ENCODE results near the gene CD276. TPM values are rescaled to one million over a fixed set of nuclear protein-coding genes. Genes with fewer than 3 reads are reported as not detected.
A peak's percentile ranks its signal among the peaks of the same experiment; 100 is the strongest.
"Not testable (repeated sequence)": the region's sequence is repeated elsewhere in the genome, so short reads cannot be mapped to it uniquely, and the experiment has no call there.

Gene CD276
- total RNA-seq, 1 donor from 2014 or later: 202 TPM

DNA sequence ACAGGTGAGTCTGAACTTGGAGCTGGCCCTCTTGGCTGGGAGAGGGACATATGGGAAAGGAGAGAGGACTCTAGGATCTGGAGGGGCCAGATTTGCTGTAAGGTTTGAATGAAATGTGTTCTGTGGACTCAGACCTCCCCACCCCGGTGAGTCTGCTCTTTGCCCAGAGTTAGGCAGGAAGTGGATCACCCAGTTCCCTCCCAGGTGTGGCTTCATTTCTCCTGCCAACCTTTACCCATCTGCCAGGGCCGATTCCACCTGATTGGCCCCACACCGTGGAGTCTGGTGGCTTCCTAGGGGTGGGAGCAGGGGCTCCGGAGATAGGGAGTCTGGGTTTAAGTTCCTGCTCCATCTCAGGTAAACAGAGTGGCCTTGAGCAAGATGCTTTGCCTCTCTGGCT, 25.5 kb downstream of the CD276 start:
- DNase-seq (ENCODE audit: low read depth): no peak

DNA sequence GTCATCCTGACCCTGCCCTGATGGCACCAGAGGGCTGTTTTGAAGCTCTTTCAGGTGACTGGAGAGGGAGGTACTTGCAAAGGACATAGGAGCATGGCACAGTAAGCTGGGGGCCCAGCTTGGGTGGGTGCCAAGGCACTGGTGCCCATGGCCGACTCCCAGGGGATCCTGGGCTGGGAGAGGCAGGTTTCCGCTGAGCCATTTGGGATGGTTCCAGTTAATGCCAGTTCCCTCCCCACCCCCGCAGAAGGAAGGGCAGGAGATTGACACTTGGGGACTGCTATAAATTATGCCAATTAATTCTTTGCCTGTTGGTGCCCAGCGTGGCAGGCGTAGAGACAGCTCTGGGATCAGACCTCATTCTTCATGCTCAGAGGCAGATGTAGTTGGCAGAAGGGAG, 26.1 kb downstream of the CD276 start:
- no peak for DNase-seq (ENCODE audit: low read depth)

GRCh38 chr15:73711526-73711925, 27.3 kb downstream of the CD276 start:
- DNase-seq (ENCODE audit: low read depth): no peak

- no peak for DNase-seq (ENCODE audit: low read depth)
These were observed 27.9 kb downstream of the CD276 start for GRCh38 chr15:73712107-73712506.

DNA sequence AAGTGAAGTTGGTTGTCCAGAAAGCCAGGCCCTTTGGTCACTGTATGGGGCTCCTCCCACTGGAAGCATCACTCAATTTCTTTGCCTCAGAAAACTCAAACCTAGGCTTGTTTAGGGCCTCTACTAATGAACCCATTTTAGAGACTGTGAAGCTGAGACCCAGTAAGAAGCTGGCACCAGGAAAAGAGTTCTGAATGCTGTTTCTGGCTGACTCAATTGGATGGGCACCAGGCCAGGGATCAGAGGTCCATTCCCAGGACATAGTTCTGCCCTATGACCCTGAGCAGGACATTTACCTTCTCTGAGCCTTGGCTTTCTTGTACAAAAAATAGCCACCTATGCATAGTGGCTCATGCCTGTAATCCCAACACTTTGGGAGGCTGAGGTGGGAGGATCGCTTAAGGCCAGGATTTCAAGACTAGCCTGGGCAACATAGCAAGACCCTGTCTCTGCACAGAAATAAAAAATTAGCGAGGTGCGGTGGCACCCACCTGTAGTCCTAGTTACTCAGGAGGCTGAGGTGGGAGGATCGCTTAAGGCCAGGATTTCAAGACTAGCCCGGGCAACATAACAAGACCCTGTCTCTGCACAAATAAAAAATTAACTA, 30.6 kb downstream of the CD276 start:
- DNase-seq (ENCODE audit: low read depth): no peak

DNA sequence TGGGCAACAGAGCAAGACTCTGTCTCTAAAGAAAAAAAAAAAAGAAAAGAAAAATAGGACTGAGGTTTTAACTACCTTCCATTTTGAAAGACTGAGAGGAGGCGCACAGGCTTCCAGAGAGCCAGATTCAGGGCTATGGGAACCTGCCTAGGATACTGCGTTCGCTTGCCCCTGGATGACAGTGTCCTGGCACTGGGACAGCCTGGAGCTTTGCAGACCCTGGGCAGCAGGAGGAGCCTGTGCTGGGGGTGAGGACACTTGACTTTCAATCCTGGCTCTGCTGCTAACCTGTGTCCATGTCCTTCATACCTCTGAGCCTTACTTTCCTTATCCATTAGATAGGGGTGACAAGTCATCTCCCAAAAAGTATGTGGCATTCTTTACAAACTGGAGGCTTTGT, 31.2 kb downstream of the CD276 start:
- no peak for DNase-seq (ENCODE audit: low read depth)

GRCh38 chr15:73716417-73716816, 32.2 kb downstream of the CD276 start:
- no peak for DNase-seq (ENCODE audit: low read depth)

DNA sequence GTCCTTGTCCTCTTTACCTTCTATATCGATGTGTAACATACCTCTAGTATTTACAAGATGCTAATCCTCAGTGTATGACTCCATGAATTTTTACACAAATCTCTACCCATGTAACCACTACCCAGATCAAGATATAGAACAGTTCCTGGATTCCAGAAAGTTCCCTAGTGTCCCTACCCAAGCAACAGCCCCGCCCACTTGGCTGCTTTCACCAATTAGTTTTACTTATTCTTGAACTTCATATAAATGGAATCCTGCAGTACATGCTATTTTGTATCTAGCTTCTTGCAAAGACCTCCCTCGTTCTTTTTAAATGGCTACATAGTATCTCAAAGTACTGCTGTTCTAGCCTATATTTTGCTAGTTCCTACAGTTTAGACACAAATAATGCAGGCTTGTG, 33.0 kb downstream of the CD276 start:
- DNase-seq (ENCODE audit: low read depth): no peak

DNA sequence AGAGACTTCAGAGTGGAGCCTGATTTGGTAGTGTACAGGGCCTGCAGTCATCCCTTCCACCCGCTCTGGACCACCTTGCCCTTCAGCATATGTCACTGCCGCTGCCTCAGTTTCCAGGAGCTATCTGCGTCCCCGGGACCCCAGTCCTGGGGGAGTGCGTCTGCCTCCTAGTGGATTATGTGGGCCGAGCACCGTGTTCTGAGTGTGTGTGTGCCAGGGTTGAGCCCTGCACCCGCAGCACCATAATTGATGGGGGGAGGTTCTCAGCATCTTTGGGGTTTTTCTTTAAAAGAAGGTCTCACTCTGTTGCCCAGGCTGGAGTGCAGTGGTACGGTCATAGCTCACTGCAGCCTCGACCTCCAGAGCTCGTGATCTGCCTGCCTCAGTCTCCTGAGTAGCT, 33.6 kb downstream of the CD276 start:
- DNase-seq (ENCODE audit: low read depth): no peak

- DNase-seq (ENCODE audit: low read depth): no peak
These were observed 34.5 kb downstream of the CD276 start for GRCh38 chr15:73718694-73719093.

DNA sequence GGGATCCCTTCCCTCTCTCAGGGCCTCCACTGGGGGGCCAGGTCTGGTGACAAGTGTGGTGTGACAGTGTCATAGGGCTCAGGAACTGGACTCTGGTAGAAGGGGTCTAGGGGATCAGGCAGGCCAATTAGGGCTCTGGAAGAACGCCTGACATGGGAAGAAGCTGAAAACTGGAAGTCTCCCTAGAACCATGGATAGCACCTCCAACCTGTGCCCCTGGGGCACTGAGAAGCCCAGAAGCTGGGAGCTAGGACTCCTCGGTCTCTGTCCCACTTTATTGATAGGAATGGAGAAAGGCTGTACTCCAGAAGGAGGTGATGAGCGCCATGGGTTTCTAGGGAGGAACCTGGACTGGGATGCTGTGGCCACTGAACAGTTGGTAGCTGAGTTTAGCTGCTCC, 38.2 kb downstream of the CD276 start:
- no peak for DNase-seq (ENCODE audit: low read depth)

- DNase-seq (ENCODE audit: low read depth): no peak
These were observed 39.0 kb downstream of the CD276 start for GRCh38 chr15:73723191-73723590.

DNA sequence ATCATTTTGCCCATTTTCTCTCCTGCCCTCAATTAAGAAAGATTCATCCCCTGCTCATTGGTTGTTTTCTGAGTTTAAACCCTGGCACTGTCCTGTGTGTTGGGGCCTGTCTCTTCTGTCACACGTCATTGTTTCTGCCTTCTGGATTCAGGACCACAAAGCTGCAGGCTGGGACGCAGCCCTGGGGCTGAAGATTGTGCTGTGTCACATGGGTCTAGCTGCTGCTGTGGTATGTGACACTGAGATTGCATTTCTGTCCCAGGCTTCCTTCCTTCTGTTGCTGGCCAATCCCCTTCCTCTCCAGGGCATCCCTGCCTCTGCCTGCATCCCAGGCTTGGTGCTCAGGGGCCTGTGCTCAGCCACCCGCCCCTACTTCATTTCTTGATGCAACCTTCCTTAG, 40.0 kb downstream of the CD276 start:
- no peak for DNase-seq (ENCODE audit: low read depth)

GRCh38 chr15:73727330-73727976, 43.3 kb downstream of the CD276 start:
- peak; percentile 17 for DNase-seq (ENCODE audit: low read depth)

- DNase-seq (ENCODE audit: low read depth): not testable (repeated sequence)
These were observed 47.9 kb downstream of the CD276 start for GRCh38 chr15:73732051-73732450.

GRCh38 chr15:73732930-73733329, 48.7 kb downstream of the CD276 start:
- DNase-seq (ENCODE audit: low read depth): no peak

- DNase-seq (ENCODE audit: low read depth): no peak
These were observed 53.4 kb downstream of the CD276 start for GRCh38 chr15:73737535-73737934.

GRCh38 chr15:73740152-73741048, 56.2 kb downstream of the CD276 start:
- DNase-seq (ENCODE audit: low read depth): no peak

DNA sequence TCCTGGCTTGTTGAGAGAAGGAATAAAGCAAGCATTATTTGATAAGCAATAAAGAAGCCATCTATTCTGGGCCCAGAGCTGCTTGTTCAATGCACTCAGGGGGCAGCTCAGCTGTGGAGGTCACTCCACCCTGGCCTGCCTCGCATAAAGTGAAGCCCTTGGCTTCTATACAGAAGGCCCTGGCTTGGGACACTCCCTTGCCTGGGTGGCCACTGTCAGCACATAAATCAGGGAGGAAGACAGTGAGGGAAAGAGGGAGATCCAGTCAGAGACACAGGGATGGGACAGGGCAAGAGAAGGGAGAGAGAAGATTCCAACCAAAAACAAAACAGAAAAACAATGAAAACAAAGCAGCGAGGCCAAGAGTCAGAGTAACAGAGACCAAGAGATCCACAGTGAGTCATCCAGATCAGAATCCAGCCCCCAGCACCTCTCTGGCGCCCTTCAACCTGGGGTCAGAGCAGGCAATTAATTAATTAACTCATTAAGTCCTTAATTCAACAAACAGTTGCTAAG, 57.2 kb downstream of the CD276 start:
- peak; percentile 22 for DNase-seq (ENCODE audit: low read depth)

- DNase-seq (ENCODE audit: low read depth): no peak
These were observed 60.1 kb downstream of the CD276 start for GRCh38 chr15:73744293-73744692.

GRCh38 chr15:73745073-73745472, 60.9 kb downstream of the CD276 start:
- DNase-seq (ENCODE audit: low read depth): no peak

DNA sequence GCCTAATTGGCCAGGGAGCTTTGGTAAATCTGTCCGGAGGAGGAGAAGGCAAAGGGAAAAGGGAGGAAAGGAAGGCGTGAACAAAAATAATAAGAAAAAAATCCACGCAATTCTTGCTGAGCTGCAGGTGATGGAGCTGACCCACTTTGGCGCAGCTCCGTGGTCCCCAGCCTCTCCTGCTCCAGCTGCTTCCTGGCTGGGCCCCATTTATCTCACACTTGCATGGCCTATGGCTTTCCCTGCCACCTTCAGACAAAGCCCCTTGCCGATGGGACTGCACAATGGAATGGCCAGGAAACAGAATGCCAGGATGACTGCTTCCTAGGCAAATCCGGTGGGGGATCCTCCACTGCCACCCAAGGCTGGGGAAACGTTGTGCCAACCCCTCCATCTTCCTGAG, 62.1 kb downstream of the CD276 start:
- no peak for DNase-seq (ENCODE audit: low read depth)

Measured in myocyte (in vitro differentiated cells).